GM12874 (cell line): ENCODE results near the gene DROSHA.

Experiments used
- TF ChIP-seq, protein P1 (sequence below): IDR thresholded peaks from 2 replicates; pipeline ENCODE4 v1.5.1; 2011; ENCODE audit warnings: low read depth, mild to moderate bottlenecking, control low read depth, low read length, moderate library complexity; ENCODE audit not compliant: insufficient read depth

DROSHA gene

GRCh38 chr5:31385774-31386537 is 145.9 kb downstream of the DROSHA start:
- TF ChIP-seq, protein P1, sequence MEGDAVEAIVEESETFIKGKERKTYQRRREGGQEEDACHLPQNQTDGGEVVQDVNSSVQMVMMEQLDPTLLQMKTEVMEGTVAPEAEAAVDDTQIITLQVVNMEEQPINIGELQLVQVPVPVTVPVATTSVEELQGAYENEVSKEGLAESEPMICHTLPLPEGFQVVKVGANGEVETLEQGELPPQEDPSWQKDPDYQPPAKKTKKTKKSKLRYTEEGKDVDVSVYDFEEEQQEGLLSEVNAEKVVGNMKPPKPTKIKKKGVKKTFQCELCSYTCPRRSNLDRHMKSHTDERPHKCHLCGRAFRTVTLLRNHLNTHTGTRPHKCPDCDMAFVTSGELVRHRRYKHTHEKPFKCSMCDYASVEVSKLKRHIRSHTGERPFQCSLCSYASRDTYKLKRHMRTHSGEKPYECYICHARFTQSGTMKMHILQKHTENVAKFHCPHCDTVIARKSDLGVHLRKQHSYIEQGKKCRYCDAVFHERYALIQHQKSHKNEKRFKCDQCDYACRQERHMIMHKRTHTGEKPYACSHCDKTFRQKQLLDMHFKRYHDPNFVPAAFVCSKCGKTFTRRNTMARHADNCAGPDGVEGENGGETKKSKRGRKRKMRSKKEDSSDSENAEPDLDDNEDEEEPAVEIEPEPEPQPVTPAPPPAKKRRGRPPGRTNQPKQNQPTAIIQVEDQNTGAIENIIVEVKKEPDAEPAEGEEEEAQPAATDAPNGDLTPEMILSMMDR = no peak

GRCh38 chr5:31383734-31384133 is 148.2 kb downstream of the DROSHA start:
- TF ChIP-seq, protein P1 = no peak

GRCh38 chr5:31382051-31382878 is 149.6 kb downstream of the DROSHA start:
- TF ChIP-seq, protein P1 = no peak

DNA sequence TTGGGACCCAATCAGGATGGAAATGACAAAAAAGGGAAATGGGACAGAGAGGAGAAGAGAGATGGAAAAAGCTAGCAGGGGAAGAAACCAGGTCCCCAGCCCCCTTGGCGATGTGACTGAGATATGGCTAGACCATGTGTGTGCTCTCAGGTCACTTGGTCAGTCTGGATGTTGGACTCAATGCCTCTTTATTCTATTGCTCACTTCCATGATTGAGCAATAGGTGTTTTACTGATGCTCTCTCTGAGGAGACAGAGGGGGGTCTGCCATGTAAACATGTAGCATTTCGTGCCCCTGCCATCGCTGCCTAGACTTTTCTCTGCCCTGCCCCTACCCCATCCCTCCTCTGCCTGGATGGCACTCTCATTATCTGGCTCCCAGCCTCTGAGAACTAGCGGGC is 150.6 kb downstream of the DROSHA start:
- TF ChIP-seq, protein P1 = no peak

DNA sequence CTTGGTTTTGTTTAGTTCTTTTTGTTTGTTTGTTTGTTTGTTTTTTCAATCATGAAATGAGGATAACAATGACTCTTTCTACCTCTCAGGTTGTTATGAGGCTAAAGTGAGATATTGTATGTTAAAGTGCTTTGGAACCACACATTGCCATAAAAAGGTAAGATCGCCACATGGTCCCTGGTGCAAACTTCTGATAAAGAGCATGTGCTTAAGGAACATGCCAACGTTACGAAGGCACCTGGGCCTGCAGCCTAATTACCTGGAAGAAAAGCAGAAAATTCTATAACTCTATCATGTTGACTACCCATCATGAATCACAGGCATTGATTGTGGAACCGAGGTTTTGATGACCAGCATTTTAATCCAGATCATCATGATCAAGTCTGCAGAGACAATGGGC is 151.8 kb downstream of the DROSHA start:
- TF ChIP-seq, protein P1 = no peak

- TF ChIP-seq, protein P1 = no peak
Measured at GRCh38 chr5:31378838-31379237, 153.1 kb downstream of the DROSHA start.

GRCh38 chr5:31378136-31378535 is 153.8 kb downstream of the DROSHA start:
- TF ChIP-seq, protein P1 = no peak
